Measurements from ENCODE around the gene TEC.

DNA sequence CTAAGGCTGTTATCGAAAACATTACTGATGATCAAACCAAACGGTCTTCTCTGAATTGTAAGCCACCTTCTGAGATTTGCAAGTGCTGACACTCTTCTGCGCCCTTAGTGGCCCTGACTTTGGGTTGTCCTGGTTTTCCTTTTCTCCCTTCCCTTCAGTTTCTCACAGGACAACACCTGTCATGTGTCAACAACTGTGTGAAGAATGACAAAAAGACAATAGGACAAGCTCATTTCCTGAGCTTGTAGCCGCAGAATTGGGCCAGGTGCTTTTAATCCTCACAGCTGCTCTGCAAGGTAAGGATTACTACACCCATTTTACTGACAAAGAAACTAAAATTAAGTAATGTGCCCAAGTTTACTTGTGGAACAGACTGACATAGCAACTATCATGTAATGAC lies 90.7 kb downstream of the TEC start:
- TF ChIP-seq, protein P1, sequence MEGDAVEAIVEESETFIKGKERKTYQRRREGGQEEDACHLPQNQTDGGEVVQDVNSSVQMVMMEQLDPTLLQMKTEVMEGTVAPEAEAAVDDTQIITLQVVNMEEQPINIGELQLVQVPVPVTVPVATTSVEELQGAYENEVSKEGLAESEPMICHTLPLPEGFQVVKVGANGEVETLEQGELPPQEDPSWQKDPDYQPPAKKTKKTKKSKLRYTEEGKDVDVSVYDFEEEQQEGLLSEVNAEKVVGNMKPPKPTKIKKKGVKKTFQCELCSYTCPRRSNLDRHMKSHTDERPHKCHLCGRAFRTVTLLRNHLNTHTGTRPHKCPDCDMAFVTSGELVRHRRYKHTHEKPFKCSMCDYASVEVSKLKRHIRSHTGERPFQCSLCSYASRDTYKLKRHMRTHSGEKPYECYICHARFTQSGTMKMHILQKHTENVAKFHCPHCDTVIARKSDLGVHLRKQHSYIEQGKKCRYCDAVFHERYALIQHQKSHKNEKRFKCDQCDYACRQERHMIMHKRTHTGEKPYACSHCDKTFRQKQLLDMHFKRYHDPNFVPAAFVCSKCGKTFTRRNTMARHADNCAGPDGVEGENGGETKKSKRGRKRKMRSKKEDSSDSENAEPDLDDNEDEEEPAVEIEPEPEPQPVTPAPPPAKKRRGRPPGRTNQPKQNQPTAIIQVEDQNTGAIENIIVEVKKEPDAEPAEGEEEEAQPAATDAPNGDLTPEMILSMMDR (optimal IDR thresholded peaks at IDR 0.05 in 1 of 3, IDR thresholded peaks at IDR 0.05 in 1 of 3, conservative IDR thresholded peaks at IDR 0.05 in 1 of 3; ENCODE audit: extremely low read depth in 1 of 3, insufficient read depth in 2 of 3, low read length in 3 of 3): no peak
- no peak for TF ChIP-seq EZH2 (IDR thresholded peaks at IDR 0.05; ENCODE audit: low read length)

Data from keratinocyte (primary cell).